DLD1 (cell line): ENCODE results near the gene RPL12.

Experiments
- in situ Hi-C: cut with HindIII; loops from 2 replicates; pipeline ENCODE4 v1.10.0; 2017; ENCODE audit warnings: low sequenced_read_pairs

RPL12 gene

GRCh38 chr9:127444283-127444920 is 6.8 kb downstream of the RPL12 start:
- in situ Hi-C loops = no loop called here

DNA sequence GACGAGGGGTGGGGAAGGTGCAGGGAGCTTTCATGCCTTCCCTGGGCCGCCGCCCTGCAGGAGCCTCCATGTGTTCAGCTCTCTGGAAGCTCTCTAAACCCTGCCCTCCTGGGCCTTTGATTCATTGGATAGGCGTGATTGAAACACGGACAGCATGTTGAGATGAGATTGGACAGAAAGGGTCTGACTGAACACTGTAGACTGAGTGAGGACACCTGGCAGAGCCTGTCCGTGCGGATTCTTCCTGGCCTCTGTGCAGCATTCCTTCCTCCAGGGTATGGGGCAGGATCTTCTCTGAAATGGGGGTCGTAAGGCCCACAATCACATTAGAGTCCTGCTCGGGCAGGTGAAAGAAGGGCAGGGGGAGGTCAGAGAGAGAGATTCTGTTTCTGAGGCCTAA is 12.8 kb downstream of the RPL12 start:
- in situ Hi-C loops = no loop called here

GRCh38 chr9:127437497-127438264 is 13.5 kb downstream of the RPL12 start:
- in situ Hi-C loops = no loop called here

GRCh38 chr9:127430415-127430814 is 20.8 kb downstream of the RPL12 start:
- in situ Hi-C loops = no loop called here

DNA sequence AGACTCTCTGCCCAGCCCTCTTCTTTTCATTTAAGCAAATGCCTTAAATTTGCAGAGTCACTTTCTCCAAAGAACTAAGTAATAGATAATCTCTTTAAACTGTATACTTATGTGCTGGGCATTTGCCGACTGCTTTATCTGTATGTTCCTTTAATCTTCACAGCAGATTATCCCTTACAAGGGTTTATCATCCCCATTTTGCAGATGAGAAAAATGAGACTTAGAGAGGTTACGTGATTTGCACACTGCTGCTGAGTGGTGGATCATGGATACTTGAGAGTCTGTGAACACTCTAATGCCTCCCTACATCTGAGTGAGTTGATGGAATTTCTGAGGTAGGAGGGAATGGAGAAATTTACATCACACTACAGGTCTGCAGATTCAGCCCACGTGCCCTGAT is 22.9 kb downstream of the RPL12 start:
- in situ Hi-C loops = no loop called here

- in situ Hi-C loops = no loop called here
Measured at GRCh38 chr9:127426756-127427155, 24.4 kb downstream of the RPL12 start.

GRCh38 chr9:127424676-127424999 is 26.6 kb downstream of the RPL12 start:
- in situ Hi-C loops = no loop called here

DNA sequence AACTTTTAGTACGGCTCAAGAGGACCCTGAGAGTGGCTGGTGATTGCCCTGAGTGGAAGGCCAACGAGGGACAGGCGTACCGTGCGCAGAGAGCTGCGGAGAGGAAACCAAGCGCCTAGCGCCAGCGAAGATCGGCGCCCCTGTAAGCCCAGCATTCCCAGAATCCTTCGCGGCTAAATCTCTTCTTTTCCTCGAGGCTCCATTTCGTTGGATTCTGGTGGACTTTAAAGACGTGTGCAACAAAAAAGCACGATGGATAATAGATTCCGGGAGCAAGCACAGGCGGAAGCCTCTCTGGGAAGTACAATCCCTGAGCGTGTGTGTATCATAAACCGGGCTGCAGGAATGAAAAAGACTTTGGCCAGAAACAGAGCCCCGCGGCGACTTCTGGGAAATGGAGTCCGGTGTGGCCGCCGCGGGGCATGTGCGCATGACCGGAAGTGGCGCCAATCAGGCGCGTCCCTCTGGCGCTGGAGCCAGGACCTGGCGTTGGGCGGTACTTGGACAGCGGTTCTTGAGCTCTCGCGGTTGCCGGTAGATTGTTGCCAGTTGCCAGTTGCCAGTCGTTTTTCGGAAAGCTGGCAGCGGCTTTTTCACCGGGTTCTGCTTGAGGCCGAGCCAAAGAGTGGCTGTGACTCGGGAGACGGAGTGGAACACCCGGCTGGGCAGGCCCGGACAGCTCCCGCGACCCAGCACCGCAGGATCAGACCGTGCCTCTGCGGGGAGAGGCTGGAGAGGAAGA is 27.1 kb downstream of the RPL12 start, which contains the start of gene ZNF79:
Gene ZNF79, plus strand, starts transcription at position 449 of the 742 bp plus-strand sequence. CDS start 406 bp downstream, outside the sequence.
- in situ Hi-C loops = no loop called here

GRCh38 chr9:127423476-127423933 is 27.7 kb downstream of the RPL12 start:
- in situ Hi-C loops = no loop called here

DNA sequence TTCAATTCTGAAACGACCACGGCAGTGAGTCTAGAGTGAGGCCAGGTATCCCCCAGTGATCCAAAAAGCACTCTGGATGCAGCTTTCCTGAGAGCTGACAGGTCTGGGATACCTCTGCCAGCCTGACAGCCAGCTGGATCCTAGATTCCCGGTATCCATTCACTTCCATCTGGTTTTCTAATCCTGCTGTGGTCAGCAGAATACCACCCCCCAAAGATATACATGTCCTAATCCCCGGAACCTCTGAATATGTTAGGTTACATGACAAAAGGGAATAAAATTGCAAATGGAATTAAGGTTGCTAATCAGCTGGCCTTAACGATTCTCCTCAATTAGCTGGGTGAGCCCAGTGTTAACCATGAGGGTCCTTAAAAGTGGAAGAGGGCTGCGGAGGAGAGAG is 28.4 kb downstream of the RPL12 start:
- in situ Hi-C loops = no loop called here

- in situ Hi-C loops = no loop called here
Measured at GRCh38 chr9:127422133-127422782, 28.9 kb downstream of the RPL12 start.

GRCh38 chr9:127421057-127421456 is 30.1 kb downstream of the RPL12 start:
- in situ Hi-C loops = no loop called here

GRCh38 chr9:127419348-127419747 is 31.9 kb downstream of the RPL12 start:
- in situ Hi-C loops = no loop called here

GRCh38 chr9:127418037-127418471 is 33.2 kb downstream of the RPL12 start:
- in situ Hi-C loops = no loop called here

GRCh38 chr9:127417131-127418036 is 33.8 kb downstream of the RPL12 start:
- in situ Hi-C loops = no loop called here

- in situ Hi-C loops = no loop called here
Measured at GRCh38 chr9:127415657-127416056, 35.5 kb downstream of the RPL12 start.

GRCh38 chr9:127415141-127415540 is 36.1 kb downstream of the RPL12 start:
- in situ Hi-C loops = no loop called here

DNA sequence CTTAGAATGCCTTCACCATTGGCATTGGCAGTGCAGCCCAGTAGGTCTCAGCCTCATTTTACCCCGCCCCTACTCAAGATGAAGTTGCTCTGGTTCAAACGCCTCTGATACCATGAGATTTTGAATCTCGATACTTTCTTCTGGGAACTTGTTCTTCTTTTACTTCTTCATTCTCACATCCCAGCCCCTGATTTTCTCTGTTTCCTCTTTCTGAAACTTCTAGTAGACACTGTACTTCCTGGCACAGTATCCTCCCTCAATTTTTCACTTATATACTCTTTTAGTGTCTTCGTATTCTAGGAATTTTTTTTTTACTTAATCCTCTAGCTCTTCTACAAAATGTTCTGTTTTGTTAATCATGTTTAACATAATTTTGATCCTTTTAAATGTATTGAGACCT is 40.1 kb downstream of the RPL12 start:
- in situ Hi-C loops = no loop called here

DNA sequence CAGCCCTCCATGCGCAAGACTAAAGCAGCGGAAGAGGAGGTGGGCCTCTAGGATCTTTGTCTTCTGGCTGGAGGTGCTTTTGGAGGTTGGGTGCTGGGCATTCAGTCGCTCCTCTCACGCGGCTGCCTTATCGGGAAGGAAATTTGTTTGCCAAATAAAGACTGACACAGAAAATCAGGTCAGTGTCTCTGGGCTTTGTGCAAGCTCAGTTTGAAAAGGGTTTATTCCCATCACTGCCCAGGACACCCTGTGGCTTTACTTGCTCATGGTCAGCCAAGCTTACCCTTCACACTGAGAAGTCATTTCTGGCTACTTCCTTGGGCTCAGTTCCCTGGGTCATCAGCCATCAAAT is 43.7 kb downstream of the RPL12 start:
- in situ Hi-C loops = loop anchor here (5.0 to 10.0 kb wide), 2 partner anchors 70 to 173 kb away; no protein-coding TSS in a partner anchor
